ENCODE measurements around the gene LRIF1.
A peak's percentile ranks its signal among the peaks of the same experiment; 100 is the strongest.
"Not testable (repeated sequence)": the region's sequence is repeated elsewhere in the genome, so short reads cannot be mapped to it uniquely, and the experiment has no call there.

Gene LRIF1

DNA sequence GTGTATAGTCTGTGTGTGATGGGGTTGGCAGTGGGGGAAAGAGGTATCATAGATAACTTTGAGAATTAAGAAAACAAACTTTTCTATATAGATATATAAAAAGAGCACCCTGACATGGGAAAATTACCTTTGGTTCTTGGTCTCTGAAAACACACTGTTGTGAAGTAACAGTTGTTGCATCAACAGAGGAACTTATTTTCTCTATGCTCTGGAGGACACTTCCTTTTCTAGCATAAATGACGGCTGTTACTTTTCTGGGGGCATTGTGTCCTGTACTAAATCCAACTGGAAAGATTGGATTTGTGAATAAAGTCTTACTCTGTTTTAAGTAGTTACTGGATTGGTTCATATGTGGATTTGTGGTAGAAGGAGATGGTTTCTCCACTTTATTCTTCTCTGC lies 12.6 kb downstream of the LRIF1 start:
- DNase-seq (ENCODE audit: low read depth): no peak

DNA sequence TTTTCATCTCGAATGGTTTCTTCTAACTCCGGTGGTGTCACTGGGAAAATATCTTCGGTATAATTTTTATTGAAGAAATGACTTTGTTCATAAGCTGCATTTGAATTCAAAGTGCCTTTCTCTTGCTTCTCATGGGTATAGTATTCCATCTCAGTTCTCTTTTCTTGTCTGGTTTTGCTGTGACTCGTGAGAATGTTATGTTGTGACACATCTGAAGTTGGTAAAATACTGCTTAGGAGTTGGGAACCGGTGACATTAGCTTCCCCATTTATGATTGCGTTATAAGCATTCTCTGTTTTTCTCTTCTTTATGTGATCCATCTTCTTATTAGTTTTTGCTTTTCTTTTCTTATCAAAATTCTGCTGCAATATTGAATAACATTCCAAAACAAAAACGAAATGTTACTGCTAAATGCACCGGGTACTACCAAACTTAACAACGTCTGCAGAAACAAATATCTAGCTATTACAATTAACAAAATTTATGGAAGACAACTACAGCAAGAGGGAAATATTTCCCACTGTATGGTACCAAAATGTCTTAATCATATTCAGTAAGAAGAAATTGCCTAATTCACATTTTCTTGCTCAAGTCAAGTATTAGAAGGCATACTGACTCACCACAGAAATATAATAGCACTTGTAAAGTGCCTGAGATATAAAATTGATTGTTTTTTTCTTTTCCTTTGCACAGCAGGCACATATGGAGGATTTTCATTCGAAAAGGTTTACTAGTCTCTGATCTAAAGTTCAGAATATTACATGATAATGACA lies 15.5 kb downstream of the LRIF1 start:
- DNase-seq (ENCODE audit: low read depth): peak; percentile 71

GRCh38 chr1:110945626-110946025 lies 18.1 kb downstream of the LRIF1 start:
- peak; percentile 29 for DNase-seq (ENCODE audit: low read depth)

GRCh38 chr1:110944806-110945205 lies 18.9 kb downstream of the LRIF1 start:
- DNase-seq (ENCODE audit: low read depth): no peak

DNA sequence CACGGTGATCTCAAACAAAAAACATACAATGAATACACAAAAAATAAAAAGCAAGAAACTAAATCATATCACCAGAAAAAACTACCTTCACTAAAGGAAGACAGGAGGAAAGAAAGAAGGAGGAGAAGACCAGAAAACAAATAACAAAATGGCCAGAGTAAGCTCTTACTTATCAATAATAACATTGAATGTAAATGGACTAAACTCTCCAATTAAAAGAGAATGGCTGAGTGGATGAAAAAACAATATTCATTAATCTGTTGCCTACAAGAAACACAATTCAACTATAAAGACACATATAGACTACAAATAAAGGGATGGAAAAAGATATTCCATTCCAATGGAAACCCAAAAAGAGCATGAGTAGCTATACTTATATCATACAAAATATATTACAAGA lies 27.2 kb downstream of the LRIF1 start:
- DNase-seq (ENCODE audit: low read depth): no peak

- DNase-seq (ENCODE audit: low read depth): not testable (repeated sequence)
Observed at GRCh38 chr1:110931097-110931496, 32.6 kb downstream of the LRIF1 start.

- DNase-seq (ENCODE audit: low read depth): no peak
Observed at GRCh38 chr1:110928904-110929303, 34.8 kb downstream of the LRIF1 start.

- DNase-seq (ENCODE audit: low read depth): no peak
Observed at GRCh38 chr1:110928191-110928590, 35.5 kb downstream of the LRIF1 start.

- peak; percentile 63 for DNase-seq (ENCODE audit: low read depth)
Observed at GRCh38 chr1:110927484-110928075, 36.1 kb downstream of the LRIF1 start.

GRCh38 chr1:110921953-110922352 lies 41.8 kb downstream of the LRIF1 start:
- no peak for DNase-seq (ENCODE audit: low read depth)

GRCh38 chr1:110918016-110918415 lies 45.7 kb downstream of the LRIF1 start:
- no peak for DNase-seq (ENCODE audit: low read depth)

- DNase-seq (ENCODE audit: low read depth): peak; percentile 69
Observed at GRCh38 chr1:110916669-110917306, 46.9 kb downstream of the LRIF1 start.

DNA sequence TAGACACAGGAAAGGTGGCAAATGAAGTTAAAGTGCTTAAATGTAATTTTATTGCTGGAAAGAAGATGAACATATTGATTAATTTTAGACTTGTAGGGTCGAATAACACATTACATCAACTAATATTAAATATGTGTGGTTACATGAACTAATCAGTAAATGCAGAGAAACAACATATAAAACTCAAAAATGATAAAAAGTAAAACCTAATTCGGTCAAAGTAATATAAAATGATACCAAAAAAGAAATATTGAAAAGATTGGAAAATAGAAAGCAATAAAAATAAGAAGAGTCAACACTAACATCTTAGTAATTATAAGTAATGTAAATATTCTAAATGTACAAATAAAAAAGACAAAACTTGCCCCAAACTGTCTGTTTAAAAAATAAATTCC lies 47.5 kb downstream of the LRIF1 start:
- DNase-seq (ENCODE audit: low read depth): no peak

DNA sequence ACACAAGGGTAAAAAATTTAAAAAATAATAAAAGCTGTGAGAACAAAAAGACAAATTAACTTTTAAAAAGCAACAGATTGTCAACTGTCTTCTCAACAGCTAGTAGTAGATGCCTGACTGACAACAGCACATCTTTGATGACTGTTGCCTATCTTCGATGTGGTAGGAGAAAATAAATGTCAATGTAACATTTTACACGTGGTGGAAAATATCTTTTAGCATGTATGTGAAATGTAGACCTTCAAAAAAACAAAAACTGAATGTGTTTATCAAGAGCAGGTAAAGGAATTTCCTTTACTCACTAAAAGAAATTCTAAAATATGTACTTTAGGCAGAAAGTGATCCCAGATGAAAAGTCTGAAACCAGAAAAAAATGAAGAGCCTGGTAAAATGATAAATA lies 47.9 kb downstream of the LRIF1 start:
- DNase-seq (ENCODE audit: low read depth): no peak

DNA sequence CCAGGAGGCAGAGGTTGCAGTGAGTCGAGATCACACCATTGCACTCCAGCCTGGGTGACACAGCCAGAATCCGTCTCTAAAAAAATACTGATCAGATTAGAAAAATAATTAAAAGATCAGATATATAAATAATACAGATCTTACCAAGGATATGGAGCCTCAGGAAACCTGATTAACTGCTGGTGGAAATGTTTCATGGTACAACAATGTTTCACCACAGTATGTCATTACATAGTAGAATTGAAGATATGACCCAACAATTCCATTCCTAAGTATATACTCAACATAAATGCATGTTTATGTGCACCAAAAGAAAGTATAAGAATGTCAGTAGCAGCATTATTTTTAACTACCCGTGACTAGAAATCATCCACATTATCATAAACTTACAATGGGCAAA lies 49.0 kb downstream of the LRIF1 start:
- DNase-seq (ENCODE audit: low read depth): peak; percentile 56

DNA sequence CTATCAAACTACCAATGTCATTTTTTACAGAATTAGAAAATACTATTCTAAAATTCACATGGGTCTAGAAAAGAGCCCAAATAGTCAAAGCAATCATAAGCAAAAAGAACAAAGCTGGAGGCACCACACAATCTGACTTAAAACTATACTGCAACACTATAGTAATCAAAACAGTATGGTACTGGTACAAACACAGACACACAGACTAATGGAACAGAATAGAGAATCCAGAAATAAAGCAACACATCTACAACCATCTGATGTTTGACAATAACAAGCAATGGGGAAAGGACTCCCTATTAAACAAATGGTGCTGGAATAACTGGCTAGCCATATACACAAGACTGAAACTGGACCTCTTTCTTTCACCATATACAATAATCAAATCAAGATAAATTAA lies 50.9 kb downstream of the LRIF1 start:
- DNase-seq (ENCODE audit: low read depth): no peak

DNA sequence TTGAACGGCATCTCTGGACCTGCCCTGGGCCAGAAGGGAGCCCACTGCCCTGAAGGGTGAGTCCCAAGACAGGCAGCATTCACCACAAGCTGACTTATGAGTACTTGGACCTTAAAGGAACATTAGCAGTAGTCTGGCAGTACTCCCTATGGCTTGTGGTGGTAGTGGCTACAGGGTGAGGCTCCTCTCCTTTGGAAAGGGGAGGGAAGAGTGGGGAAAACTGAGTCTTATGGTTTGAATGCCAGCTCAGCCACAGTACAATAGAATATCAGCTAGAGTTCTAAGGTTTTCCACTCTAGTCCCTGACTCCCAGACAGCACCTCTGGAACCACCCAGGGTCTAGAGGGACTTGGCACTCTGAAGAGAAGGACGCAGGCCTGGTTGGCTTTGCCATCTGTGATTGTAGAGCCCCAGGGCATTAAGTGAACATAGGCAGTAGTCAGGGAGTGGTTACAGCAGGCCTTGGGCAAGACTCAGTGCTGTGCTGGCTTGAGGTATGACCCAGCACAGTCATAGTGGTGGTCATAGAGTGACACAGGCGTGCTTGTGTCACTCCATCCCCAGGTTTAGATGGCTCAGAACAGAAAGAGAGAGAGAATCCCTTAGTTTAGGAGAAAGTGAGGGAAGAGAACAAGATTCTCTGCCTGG lies 59.7 kb downstream of the LRIF1 start:
- peak; percentile 2 for DNase-seq (ENCODE audit: low read depth)

- DNase-seq (ENCODE audit: low read depth): no peak
Observed at GRCh38 chr1:110902820-110903463, 60.8 kb downstream of the LRIF1 start.

- DNase-seq (ENCODE audit: low read depth): no peak
Observed at GRCh38 chr1:110899458-110899843, 64.3 kb downstream of the LRIF1 start.

GRCh38 chr1:110898734-110899457 lies 64.8 kb downstream of the LRIF1 start:
- no peak for DNase-seq (ENCODE audit: low read depth)

DNA sequence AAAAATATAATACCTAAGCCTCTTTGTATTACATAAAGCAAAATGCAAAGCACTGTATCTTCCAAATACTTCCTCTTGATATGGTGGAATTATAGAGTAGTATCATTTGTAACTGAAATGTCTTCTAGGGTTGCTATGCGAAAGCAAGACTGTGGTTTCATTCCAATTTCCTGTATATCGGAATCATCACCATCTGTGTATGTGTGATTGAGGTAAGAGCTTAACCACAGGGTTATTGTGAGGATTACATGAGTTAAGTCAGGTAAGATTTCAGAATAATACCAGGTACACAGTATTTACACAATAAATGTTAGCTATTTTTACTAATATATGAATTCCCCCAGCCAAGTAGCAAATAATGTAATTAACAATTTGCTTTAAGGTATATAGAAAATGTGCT lies 66.0 kb downstream of the LRIF1 start:
- DNase-seq (ENCODE audit: low read depth): no peak

Data from ELR (cell line).